Heart left ventricle (tissue), 13 donors: ENCODE results near the gene RPGRIP1.

Source experiments
- POLR2A ChIP-seq, 2 donors: fragments of 450-650 bp; IDR thresholded peaks; one replicate each; pipeline ENCODE4 v1.6.1; 2017; ENCODE audit warnings: antibody characterized with exemption in 2 of 2, mild to moderate bottlenecking in 2 of 2, moderate library complexity in 2 of 2
- TF ChIP-seq, protein P1 (sequence below), 12 donors: fragments of 200-600 bp; sonication (generic) in 4 of 12; IDR thresholded peaks; one replicate each; pipeline versions ENCODE4 v1.5.0 to v1.8.0; 2018 to 2022; ENCODE audit warnings: antibody characterized with exemption in 12 of 12, mild to moderate bottlenecking in 5 of 12
- donor health status: ischemic (EF 13 %, LVEDD 7.1; RV severe dilation, severe dysfunction).
- donor health status: DM: no; HTN: yes; CAD: no.
- donor health status: DM: no; HTN: no; CAD: no.
- donor health status: ischemic (EF 25% LVEDD 6.9; RV normal size, moderate dysfunction).
- donor health status: ischemic (EF 25% LVEDD 5.7; RV mildly dilated, moderate dysfunction).
- donor health status: ischemic (EF 35%, LVEDD 5.7; RV mildly dilated, moderate dysfunction).
- donor health status: nonischemic (EF 11% LVEDD 7.7; RV severe dilation, severe dysfunction).
- donor health status: DM: yes; HTN: yes; CAD: no.
- donor health status: PGD.
- donor health status: ischemic (EF 29% LVEDD 5.4; RV normal size, mild dysfunction).
- donor health status: nonischemic (EF 23%, LVEDD 6.1; RV moderate dilation, normal function).

DNA sequence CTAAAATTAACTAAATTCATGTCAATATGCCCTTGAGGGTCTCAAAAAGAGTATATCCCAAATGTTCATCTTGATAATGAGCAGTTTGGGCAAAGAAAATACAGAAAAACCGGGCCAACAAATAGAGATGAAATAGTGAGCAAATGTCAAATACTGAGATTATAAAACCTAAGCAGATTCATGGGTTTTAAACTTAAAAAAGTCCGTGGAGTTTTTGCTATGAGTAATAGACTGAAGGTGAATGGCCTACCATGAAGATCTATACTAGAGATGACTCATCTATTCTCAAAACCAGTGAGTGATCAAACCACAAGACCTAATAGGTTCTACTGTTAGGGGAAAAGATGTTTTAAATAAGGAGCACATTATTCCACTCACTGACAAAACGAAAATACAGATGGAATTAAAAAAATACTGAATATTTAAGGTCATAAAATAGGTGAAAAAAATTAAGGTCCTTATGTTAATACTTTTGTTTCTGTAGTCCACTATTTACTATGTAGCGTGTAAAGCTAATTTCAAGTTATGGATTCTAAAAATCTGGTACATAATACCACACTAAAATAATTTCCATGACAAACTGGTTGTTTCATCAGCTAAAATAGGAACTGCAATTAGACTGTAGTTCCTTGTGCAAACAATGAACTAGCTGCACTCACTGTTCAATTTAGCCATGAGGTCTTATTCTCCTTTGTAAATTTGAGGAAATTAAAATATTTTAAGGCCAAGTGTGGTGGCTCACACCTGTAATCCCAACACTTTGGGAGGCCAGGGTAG lies 15.7 kb upstream of the RPGRIP1 start:
- TF ChIP-seq, protein P1, sequence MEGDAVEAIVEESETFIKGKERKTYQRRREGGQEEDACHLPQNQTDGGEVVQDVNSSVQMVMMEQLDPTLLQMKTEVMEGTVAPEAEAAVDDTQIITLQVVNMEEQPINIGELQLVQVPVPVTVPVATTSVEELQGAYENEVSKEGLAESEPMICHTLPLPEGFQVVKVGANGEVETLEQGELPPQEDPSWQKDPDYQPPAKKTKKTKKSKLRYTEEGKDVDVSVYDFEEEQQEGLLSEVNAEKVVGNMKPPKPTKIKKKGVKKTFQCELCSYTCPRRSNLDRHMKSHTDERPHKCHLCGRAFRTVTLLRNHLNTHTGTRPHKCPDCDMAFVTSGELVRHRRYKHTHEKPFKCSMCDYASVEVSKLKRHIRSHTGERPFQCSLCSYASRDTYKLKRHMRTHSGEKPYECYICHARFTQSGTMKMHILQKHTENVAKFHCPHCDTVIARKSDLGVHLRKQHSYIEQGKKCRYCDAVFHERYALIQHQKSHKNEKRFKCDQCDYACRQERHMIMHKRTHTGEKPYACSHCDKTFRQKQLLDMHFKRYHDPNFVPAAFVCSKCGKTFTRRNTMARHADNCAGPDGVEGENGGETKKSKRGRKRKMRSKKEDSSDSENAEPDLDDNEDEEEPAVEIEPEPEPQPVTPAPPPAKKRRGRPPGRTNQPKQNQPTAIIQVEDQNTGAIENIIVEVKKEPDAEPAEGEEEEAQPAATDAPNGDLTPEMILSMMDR (IDR thresholded peaks at IDR 0.05), result no peak
- no peak for TF ChIP-seq POLR2A (IDR thresholded peaks at IDR 0.05)
